ENCODE measurements around the gene EOMES.

- TF ChIP-seq, protein P1, sequence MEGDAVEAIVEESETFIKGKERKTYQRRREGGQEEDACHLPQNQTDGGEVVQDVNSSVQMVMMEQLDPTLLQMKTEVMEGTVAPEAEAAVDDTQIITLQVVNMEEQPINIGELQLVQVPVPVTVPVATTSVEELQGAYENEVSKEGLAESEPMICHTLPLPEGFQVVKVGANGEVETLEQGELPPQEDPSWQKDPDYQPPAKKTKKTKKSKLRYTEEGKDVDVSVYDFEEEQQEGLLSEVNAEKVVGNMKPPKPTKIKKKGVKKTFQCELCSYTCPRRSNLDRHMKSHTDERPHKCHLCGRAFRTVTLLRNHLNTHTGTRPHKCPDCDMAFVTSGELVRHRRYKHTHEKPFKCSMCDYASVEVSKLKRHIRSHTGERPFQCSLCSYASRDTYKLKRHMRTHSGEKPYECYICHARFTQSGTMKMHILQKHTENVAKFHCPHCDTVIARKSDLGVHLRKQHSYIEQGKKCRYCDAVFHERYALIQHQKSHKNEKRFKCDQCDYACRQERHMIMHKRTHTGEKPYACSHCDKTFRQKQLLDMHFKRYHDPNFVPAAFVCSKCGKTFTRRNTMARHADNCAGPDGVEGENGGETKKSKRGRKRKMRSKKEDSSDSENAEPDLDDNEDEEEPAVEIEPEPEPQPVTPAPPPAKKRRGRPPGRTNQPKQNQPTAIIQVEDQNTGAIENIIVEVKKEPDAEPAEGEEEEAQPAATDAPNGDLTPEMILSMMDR (IDR thresholded peaks at IDR 0.05; ENCODE audit: low read depth, low read length) = no peak
- TF ChIP-seq, protein P2, sequence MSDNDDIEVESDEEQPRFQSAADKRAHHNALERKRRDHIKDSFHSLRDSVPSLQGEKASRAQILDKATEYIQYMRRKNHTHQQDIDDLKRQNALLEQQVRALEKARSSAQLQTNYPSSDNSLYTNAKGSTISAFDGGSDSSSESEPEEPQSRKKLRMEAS (IDR thresholded peaks at IDR 0.05; ENCODE audit: low read depth, low read length) = no peak
- TF ChIP-seq POLR2A (IDR thresholded peaks at IDR 0.05; ENCODE audit: extremely low read depth, insufficient read length) = no peak
Observed at GRCh38 chr3:27686642-27687041, 35.5 kb downstream of the EOMES start.

Measured in NB4 (cell line).